GM18505 (cell line): Measurements from ENCODE around the gene TXNL4B.
"Not testable (repeated sequence)": the region's sequence is repeated elsewhere in the genome, so short reads cannot be mapped to it uniquely, and the experiment has no call there.

Experiments used
- ATAC-seq: cut with Tn5 transposase; IDR thresholded peaks from one replicate; pipeline ENCODE4 v1.9.1; 2021; ENCODE audit not compliant: unreplicated experiment
- POLR2A ChIP-seq: IDR thresholded peaks from 4 replicates; pipeline ENCODE4 v1.6.1; 2011; ENCODE audit warnings: borderline replicate concordance; ENCODE audit not compliant: insufficient read depth, insufficient read length; ENCODE audit errors: extremely low read depth

Gene TXNL4B

DNA sequence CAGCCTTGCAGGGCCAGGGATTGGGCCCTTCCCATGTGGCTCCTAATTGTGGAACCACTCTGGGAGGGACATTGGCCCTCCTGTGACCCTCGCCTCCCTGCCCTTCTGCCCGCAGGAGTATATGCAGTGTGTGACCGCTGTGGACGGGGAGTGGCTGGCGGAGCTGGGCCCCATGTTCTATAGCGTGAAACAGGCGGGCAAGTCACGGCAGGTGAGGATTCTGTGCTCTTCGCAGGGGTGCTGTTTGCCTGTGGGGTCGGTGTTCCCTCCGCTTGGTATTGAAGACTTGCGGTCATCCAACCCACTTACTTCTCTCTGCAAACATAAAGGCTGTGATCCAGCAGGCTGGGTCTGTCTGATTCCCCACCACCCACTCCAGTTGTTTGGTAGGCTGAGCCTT is 15.9 kb upstream of the TXNL4B start:
- no peak for ATAC-seq
- TF ChIP-seq POLR2A: no peak

DNA sequence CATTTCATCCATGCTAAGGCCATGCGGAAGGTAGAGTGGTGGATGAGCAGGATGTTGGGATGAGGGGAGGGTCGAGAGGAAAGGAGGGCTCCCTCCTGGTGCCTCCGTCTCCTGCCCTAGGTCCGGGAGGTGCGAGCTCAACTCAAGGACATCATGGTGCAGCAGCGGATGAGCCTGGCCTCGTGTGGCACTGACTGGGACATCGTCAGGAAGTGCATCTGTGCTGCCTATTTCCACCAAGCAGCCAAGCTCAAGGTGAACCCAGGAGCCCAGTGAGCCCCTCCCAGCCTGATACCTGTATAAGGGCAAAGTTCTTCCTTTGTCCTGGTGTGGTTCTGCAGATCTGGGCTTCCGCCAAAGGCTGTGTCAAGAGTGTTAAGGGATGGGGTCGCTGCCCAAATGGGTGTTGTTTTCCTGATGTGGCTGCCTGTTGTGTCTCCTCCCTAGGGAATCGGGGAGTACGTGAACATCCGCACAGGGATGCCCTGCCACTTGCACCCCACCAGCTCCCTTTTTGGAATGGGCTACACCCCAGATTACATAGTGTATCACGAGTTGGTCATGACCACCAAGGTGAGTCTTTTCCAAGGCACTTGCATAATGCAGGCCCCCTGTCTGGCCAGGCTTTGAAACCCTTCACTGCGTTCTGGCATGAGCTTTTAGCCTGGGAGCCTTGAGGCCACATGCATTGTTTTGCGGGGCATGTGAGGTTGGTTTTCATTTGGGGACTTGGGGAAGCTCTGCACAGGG is 15.1 kb upstream of the TXNL4B start:
- TF ChIP-seq POLR2A: no peak
- no peak for ATAC-seq

DNA sequence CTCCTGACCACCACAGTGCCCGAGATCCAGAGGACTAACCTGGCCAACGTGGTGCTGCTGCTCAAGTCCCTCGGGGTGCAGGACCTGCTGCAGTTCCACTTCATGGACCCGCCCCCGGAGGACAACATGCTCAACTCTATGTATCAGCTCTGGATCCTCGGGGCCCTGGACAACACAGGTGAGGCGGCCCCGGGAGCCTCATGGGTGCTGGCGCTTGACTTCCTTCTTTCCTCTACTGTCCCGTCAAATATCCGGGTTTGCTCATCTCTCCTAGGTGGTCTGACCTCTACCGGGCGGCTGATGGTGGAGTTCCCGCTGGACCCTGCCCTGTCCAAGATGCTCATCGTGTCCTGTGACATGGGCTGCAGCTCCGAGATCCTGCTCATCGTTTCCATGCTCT is 14.0 kb upstream of the TXNL4B start:
- ATAC-seq: no peak
- TF ChIP-seq POLR2A: no peak

DNA sequence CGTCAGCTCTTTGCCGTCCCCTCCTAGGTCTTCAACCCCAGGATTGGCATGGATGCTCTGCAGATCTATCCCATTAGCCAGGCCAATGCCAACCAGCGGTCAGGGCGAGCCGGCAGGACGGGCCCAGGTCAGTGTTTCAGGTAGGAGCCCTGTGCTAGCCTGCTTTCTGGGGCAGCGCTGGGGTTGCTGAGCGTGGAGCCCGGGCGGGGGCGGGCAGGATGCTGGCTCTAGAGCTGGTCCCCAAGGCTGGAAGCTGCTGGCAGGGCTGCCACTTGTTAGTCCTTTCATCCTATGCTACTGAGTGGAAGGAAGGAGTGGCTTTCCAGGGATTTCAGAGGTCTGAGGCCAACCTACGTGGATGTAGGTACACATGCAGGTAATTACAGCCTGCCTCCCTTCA is 12.6 kb upstream of the TXNL4B start:
- ATAC-seq: no peak
- no peak for TF ChIP-seq POLR2A

DNA sequence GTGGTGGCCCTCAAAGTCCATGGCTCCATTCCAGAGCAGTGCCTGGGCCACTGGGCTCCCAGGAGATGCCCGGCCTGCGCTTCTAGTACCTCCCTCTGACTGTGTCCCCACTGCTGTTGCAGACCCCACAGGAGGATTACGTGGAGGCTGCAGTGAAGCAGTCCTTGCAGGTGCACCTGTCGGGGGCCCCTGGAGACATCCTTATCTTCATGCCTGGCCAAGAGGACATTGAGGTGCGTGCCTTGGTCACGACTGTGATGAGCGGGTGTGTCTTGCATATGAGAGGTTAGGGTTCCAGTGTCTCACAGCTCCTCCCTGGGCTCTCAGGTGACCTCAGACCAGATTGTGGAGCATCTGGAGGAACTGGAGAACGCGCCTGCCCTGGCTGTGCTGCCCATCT is 11.5 kb upstream of the TXNL4B start:
- no peak for ATAC-seq
- no peak for TF ChIP-seq POLR2A

DNA sequence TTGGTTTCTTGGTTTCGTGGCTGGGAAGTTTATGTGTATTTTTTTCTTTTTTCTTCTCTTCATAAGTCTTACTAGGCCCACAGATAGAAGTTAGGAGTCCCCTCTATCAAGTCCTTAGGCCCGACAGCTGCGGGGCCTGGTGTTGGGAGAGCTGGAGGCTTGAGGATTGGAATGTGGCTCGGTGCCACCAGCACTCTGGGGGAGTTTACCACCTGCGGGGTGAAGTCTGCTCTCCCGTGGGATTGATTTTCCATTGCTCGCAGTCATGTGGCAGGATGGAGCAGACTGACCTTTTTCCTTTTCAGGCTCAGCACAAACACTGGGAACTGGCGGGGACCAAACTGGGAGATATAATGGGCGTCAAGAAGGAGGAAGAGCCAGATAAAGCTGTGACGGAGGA is 7.8 kb upstream of the TXNL4B start:
- no peak for TF ChIP-seq POLR2A
- no peak for ATAC-seq

DNA sequence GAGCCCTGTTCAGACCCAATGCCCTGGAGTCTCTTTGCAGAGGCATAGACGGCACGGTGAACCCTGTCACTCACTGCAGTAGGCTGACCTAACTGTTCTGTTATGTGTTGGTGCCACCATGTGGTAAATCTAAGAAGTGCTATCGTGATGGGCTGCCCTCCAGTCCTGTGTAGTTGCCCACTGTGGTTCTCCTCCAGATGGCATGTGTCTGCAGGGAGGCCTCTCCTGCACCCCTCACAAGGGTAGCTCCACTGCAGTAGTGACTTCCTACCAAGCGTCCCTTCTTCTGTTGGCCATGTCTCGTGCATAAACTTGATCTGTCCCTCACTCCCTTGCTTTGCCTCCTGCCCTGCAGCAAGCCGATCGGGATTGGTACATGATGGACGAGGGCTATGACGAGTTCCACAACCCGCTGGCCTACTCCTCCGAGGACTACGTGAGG is 6.0 kb upstream of the TXNL4B start:
- peak; percentile 74 for ATAC-seq
- no peak for TF ChIP-seq POLR2A

DNA sequence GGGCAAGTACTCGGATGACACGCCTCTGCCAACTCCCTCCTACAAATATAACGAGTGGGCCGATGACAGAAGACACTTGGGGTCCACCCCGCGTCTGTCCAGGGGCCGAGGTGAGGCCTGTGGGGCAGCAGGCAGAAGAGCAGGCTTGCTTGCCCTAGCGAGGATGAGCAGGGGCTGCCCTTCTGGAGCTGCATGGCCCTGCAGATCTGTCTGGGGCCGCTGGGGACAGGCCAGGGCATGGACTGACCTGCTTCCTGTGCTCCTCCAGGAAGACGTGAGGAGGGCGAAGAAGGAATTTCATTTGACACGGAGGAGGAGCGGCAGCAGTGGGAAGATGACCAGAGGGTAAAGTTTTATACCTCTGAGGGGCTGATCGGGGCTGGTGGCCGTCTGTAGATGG is 5.5 kb upstream of the TXNL4B start:
- no peak for TF ChIP-seq POLR2A
- no peak for ATAC-seq

DNA sequence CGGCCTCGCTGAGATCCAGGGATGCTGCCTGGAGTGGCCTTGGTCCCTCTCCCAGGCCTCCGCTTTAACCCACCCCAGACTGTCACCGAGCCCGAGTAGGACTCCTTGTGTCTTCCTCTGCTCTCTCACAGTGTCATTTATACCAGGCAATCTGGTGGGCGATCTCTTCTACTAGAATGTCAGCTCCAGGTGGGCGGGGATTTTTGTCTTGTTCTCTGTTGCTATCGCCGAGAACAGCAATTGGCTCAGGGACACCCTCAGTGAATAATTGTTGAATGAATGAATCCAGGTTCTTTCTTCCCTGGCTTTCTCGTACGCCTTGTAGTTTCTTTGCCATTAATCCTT is 818 bp upstream of the TXNL4B start:
- no peak for TF ChIP-seq POLR2A

DNA sequence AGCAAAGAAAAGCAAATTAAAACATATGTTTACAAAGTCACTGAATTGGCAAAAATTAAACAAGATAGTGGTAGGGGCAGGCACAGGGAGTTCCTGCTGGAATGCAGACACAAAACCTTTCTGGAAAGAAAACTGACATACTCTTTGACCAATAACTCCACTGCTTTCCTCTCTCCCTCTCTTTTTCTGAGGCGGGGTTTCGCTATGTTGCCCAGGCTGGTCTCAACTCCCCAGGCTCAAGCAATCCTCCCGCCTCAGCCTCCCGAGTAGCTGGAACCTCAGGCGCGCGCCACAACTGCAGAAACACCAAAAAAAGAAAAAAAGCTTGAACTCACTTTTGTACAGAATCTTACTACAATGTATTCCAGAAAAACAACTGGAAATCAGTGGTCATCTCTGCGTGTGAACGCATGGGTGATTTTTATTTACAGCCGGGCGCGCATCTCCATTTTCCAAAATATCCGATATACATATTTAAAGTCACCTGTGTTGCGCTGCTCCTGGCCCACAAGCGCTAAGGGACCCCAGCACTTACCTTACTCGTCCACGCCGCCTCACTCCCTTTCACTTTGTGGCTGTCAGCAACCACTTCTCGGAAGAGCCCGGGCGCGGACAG is 480 bp downstream of the TXNL4B start:
- ATAC-seq: no peak
- TF ChIP-seq POLR2A: no peak

More for the DNA sequence above, 818 bp upstream of the TXNL4B start:
- ATAC-seq: no peak

DNA sequence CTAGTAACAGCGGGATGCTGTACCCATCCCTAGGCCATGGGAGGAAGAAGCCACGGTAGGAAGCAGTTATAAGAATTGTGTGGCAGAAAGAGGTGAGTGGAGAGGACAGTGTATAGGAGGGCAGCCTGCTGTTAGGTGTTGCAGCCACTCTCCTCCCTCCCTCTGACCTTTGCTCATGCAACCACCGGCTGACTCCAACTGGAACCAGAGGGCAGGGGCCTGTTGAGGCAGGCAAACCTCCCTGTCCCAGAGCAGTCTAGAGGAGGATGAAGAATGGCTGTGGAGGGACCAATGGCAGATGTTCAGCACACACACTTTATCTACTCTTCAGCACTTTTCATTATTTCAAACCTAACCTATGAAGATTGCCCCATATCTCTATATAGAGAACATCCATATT is 2.2 kb downstream of the TXNL4B start:
- ATAC-seq: no peak
- no peak for TF ChIP-seq POLR2A

DNA sequence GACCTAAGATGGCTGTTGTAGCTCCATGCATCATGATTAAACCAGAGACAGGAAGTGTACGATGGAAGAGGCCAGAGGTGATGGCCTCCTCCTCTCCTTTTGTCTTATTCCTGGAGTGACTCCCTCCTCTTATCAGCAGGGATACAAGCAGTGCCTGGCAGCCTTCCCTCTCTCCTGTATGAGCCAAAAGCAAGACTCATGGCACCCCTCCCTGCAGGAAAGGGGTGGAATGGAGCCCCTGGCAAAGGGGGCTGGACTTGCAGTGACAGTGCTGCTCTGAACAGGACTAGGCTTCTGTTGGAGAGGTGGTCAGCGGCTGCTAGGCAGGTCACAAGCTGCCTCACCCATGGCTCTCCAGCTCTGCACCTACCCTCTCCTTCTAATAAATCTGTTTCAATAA is 8.4 kb downstream of the TXNL4B start:
- ATAC-seq: no peak
- no peak for TF ChIP-seq POLR2A

DNA sequence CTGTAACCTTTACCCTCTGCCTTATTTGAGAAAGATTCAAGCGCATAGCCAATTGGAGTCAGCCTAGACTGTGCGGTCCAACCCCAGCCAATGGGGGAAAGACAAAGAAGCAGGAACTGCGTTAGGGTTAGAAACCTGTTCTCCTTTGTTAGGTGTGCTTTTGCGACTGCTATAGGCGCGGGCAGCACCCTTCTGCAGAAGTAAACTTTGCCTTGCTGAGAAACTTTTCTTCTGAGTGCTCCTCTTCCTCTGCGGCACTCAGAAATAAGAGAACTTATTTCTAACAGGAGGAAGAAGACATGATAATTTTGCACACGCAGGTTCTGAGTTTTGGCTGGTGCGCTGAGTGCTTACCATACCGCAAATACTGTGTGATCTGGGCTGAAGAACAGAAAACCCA is 9.0 kb downstream of the TXNL4B start:
- no peak for TF ChIP-seq POLR2A

DNA sequence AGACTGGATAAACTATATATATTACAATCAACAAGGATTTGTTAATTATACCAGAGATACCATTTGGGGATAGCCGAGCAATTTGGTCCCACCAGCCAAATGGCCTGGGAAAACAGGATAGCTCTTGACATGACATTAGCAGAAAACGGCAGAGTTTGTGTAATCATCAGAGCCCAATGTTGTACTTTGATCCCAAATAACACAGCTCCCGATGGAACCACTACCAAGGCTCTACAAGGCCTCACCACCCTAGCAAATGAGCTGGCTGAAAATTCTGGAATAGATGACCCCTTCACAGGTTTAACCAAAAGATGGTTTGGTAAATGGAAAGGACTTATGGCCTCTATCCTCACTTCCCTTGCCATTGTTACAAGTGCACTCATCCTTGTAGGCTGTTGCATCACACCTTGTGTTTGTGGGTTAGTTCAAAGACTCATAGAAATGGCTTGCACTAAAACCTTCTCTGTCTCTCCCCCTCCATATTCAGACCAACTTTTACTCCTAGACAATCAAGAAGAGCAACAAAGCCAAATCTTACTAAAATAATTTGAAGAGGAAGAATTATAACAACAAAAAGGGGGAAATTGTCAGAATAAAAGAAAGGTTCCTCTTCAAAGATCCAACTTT is 9.5 kb downstream of the TXNL4B start:
- no peak for ATAC-seq
- no peak for TF ChIP-seq POLR2A

More for the DNA sequence above, 9.0 kb downstream of the TXNL4B start:
- ATAC-seq: no peak

DNA sequence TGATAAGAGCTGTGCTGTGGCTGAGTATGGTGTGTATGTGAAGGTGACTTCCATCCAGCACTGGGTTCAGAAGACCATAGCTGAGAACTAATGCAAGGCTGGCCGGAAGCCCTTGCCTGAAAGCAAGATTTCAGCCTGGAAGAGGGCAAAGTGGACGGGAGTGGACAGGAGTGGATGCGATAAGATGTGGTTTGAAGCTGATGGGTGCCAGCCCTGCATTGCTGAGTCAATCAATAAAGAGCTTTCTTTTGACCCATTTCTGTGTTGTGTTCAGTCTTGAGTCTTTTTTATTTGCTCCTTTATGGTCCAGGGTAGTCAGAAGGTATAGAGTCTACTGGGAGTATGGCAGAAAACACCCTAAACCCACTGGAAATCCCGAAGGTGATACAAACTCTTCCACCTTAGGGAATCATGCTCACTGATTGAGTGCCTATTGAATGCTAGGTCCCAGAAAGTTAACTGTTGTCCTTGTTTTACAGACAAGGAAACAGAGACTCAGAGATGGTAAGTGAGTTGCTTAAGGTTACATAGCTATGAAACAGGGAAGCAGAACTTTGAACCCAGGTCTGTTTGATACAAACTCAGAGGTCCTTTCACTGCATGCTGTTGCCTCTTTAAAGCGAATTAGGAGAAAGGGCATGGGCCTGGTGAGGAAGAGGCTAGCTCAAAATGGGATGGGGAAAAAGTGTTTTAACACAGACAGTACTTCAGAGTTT is 16.3 kb downstream of the TXNL4B start:
- not testable (repeated sequence) for ATAC-seq

DNA sequence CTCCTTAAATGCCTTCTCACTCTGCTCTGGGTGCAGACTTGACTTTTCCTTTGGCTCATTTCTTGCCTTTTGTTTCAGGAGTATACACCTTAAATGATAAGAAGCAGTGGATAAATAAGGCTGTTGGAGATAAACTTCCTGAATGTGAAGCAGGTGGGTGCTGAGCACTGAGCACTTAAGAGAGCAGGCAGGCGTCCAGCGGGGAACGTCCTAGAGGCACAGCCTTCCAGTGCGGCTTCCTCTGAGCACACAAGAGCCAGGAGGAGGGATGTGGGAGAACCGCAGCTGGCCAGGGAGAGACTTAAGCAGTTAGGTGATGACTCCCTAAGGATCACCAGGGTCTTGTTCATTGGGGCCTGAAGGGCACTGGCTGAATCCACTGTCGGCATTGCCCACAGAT is 18.4 kb downstream of the TXNL4B start:
- not testable (repeated sequence) for ATAC-seq
